SK-N-SH (cell line): ENCODE data around the gene JPH3. TPM values are rescaled to one million over a fixed set of nuclear protein-coding genes. Genes with fewer than 3 reads are reported as not detected.

Experiments used
- CTCF ChIA-PET: fragments of 300-600, 350-600 bp; formaldehyde crosslinking; extraction: SDS; loops from one replicate; lab custom pipeline; 2021; lab: Yijun Ruan, JAX
- POLR2A ChIA-PET: fragments of 350-600 bp; sonication (Branson Sonifier 250); formaldehyde crosslinking; extraction: SDS; loops from one replicate; lab custom pipeline; 2020; ENCODE audit warnings: antibody characterized with exemption, inconsistent platforms; lab: Yijun Ruan, JAX
- DNase-seq: peaks from one replicate; pipeline ENCODE4 v3.0.0; 2012
- H2AFZ ChIP-seq: fragments of 200-600 bp; sonication (generic); 2 replicates; pipeline ENCODE4 v1.8.1; 2016; ENCODE audit warnings: antibody characterized with exemption, mild to moderate bottlenecking, low read depth
- H3F3A ChIP-seq: fragments of 200-600 bp; sonication (generic); replicated peaks from 2 replicates; pipeline ENCODE3; 2016; ENCODE audit warnings: antibody characterized with exemption, mild to moderate bottlenecking; ENCODE audit not compliant: insufficient read depth
- H3K27ac ChIP-seq, 2 experiments: fragments of 200-500 bp in 1 of 2; fragments of 200-600 bp in 1 of 2; sonication (Bioruptor generic) in 1 of 2; sonication (generic), shearing (Covaris generic) in 1 of 2; 2 replicates each; pipeline versions ENCODE4 v1.5.1 to v1.6.1; 2014 to 2016; ENCODE audit warnings: low read depth in 2 of 2, inconsistent platforms in 1 of 2, low read length in 1 of 2, mild to moderate bottlenecking in 1 of 2, mixed read lengths in 1 of 2
- H3K27me3 ChIP-seq: fragments of 200-600 bp; sonication (generic), shearing (Covaris generic); 2 replicates; pipeline ENCODE4 v1.6.1; 2016; ENCODE audit warnings: mixed run types; ENCODE audit not compliant: insufficient read depth
- H3K36me3 ChIP-seq, 2 experiments: fragments of 200-500 bp in 1 of 2; fragments of 200-600 bp in 1 of 2; sonication (Bioruptor generic) in 1 of 2; sonication (generic) in 1 of 2; replicated peaks in 1 of 2; 2 replicates each; pipeline versions ENCODE3 to v1.5.1; 2014 to 2016; ENCODE audit warnings: low read length in 1 of 2, mild to moderate bottlenecking in 1 of 2; ENCODE audit not compliant: insufficient read depth in 2 of 2, control insufficient read depth in 1 of 2
- H3K4me1 ChIP-seq, 2 experiments: fragments of 200-500 bp in 1 of 2; fragments of 200-600 bp in 1 of 2; sonication (Bioruptor generic) in 1 of 2; sonication (generic), shearing (Covaris generic) in 1 of 2; 2 replicates each; pipeline versions ENCODE4 v1.5.1 to v1.6.1; 2014 to 2016; ENCODE audit warnings: low read depth in 1 of 2, low read length in 1 of 2, mixed run types in 1 of 2; ENCODE audit not compliant: insufficient read depth in 2 of 2, control insufficient read depth in 1 of 2
- H3K4me2 ChIP-seq: fragments of 200-600 bp; sonication (generic), shearing (Covaris generic); 2 replicates; pipeline ENCODE4 v1.6.1; 2017; ENCODE audit warnings: mixed run types
- H3K4me3 ChIP-seq, 2 experiments: fragments of 200-500 bp in 1 of 2; fragments of 200-600 bp in 1 of 2; sonication (Bioruptor generic) in 1 of 2; sonication (generic), shearing (Covaris generic) in 1 of 2; 2 replicates each; pipeline versions ENCODE4 v1.5.1 to v1.8.1; 2014 to 2016; ENCODE audit warnings: low read depth in 2 of 2, inconsistent platforms in 1 of 2, low read length in 1 of 2, mild to moderate bottlenecking in 1 of 2, mixed read lengths in 1 of 2, moderate library complexity in 1 of 2
- H3K79me2 ChIP-seq: fragments of 200-600 bp; sonication (generic); 2 replicates; pipeline ENCODE4 v1.8.1; 2017; ENCODE audit warnings: mild to moderate bottlenecking; ENCODE audit not compliant: insufficient read depth
- H3K9ac ChIP-seq: fragments of 200-600 bp; sonication (generic); 2 replicates; pipeline ENCODE4 v1.6.1; 2017; ENCODE audit warnings: mixed run types
- H3K9me2 ChIP-seq: fragments of 200-600 bp; sonication (generic); 2 replicates; pipeline ENCODE4 v1.6.1; 2017; ENCODE audit warnings: mixed run types
- H3K9me3 ChIP-seq: fragments of 200-600 bp; sonication (generic); 2 replicates; pipeline ENCODE4 v1.6.1; 2017; ENCODE audit warnings: mixed run types, mild to moderate bottlenecking, moderate library complexity
- H4K20me1 ChIP-seq: fragments of 200-600 bp; sonication (generic); 2 replicates; pipeline ENCODE4 v1.6.1; 2017; ENCODE audit warnings: mild to moderate bottlenecking, mixed run types; ENCODE audit not compliant: insufficient read depth
- CHD2 ChIP-seq: fragments of 150-350 bp; IDR thresholded peaks from 2 replicates; pipeline ENCODE4 v1.6.1; 2018; ENCODE audit warnings: low read length; ENCODE audit not compliant: partially characterized antibody
- ELF1 ChIP-seq: IDR thresholded peaks from 2 replicates; pipeline ENCODE4 v1.4.0; 2012
- EP300 ChIP-seq, 2 experiments: IDR thresholded peaks; 2 replicates each; pipeline versions ENCODE4 v1.4.0 to v1.6.1; 2012; ENCODE audit warnings: borderline replicate concordance in 1 of 2, low read depth in 1 of 2, low read length in 1 of 2
- FOSL2 ChIP-seq: IDR thresholded peaks from 2 replicates; pipeline ENCODE4 v1.4.0; 2012; ENCODE audit warnings: low read depth, mild to moderate bottlenecking, moderate library complexity, borderline replicate concordance
- FOXM1 ChIP-seq: IDR thresholded peaks from 2 replicates; pipeline ENCODE4 v1.4.0; 2012; ENCODE audit warnings: low read depth, mild to moderate bottlenecking
- GATA2 ChIP-seq: sonication (generic); formaldehyde crosslinking; IDR thresholded peaks from 2 replicates; pipeline ENCODE4 v1.5.0; 2020; ENCODE audit warnings: mild to moderate bottlenecking, missing genetic modification reagents
- JUND ChIP-seq: IDR thresholded peaks from 2 replicates; pipeline ENCODE4 v1.4.0; 2012
- MEF2A ChIP-seq: IDR thresholded peaks from 2 replicates; pipeline ENCODE4 v1.4.0; 2012; ENCODE audit warnings: low read depth, borderline replicate concordance
- NFIC ChIP-seq: IDR thresholded peaks from 2 replicates; pipeline ENCODE4 v1.4.0; 2012; ENCODE audit warnings: borderline replicate concordance
- RFX5 ChIP-seq: IDR thresholded peaks from 2 replicates; pipeline ENCODE4 v1.6.1; 2012; ENCODE audit warnings: mild to moderate bottlenecking, improper control_type of control experiment, low read length
- SMC3 ChIP-seq: IDR thresholded peaks from 2 replicates; pipeline ENCODE4 v1.6.1; 2012; ENCODE audit warnings: low read depth, low read length, improper control_type of control experiment
- TAF1 ChIP-seq: IDR thresholded peaks from 2 replicates; pipeline ENCODE4 v1.6.1; 2012; ENCODE audit warnings: low read depth, mild to moderate bottlenecking, low read length, moderate library complexity, borderline replicate concordance
- YY1 ChIP-seq: IDR thresholded peaks from 2 replicates; pipeline ENCODE4 v1.4.0; 2012; ENCODE audit warnings: low read depth, mild to moderate bottlenecking
- WGBS: methylation state at CpG from one replicate; pipeline ENCODE4 v1.1.6; 2017; ENCODE audit warnings: low lambda C conversion rate; 5-methylcytosine and 5-hydroxymethylcytosine counted together
- polyA plus RNA-seq, 3 experiments: library from polyadenylated mRNA; depleted of rRNA; stranded (reverse); fragments of >200 nt; gene quantifications; 2 replicates each; pipeline ENCODE4 v1.2.3, GENCODE V29; 2012
- TF ChIP-seq, protein P1 (sequence below): fragments of 150-350 bp; IDR thresholded peaks from 2 replicates; pipeline ENCODE4 v1.6.1; 2017; ENCODE audit warnings: antibody characterized with exemption, low read length, low read depth, borderline replicate concordance
- TF ChIP-seq, protein P2 (sequence below): fragments of 150-350 bp; IDR thresholded peaks from 2 replicates; pipeline ENCODE4 v1.6.1; 2016; ENCODE audit warnings: mild to moderate bottlenecking, low read depth, low read length
- TF ChIP-seq, protein P3 (sequence below): IDR thresholded peaks from 2 replicates; pipeline ENCODE4 v1.4.0; 2012; ENCODE audit warnings: low read depth, borderline replicate concordance
- TF ChIP-seq, protein P4 (sequence below): IDR thresholded peaks from 2 replicates; pipeline ENCODE4 v1.4.0; 2012; ENCODE audit warnings: low read depth

The JPH3 gene
- polyA plus RNA-seq, 1 of the 3 experiments (the other 2 are of a cell fraction) = 0.25 TPM

DNA sequence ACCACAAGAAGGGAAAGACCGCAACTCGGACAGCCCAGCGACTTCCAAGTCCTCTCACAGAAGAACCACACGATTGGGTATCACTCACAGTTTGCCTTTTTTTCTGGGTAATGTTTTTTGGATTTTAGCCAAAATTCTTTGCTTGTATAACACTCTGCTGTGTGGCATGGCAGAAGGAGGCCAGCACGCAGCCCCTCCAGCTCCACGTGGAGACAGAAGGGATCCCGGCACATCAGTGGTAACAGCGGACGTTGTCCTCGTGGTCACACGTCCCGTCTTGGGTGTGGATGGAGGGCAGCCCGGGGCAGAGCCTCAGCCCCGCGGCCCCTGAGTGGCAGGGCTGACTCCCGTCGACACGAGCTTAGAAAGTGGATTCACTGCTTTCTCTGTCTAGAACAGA is 94.4 kb downstream of the JPH3 start:
- 92% methylated on average over 12 of the region's 18 CpGs for WGBS
- TF ChIP-seq, protein P1, sequence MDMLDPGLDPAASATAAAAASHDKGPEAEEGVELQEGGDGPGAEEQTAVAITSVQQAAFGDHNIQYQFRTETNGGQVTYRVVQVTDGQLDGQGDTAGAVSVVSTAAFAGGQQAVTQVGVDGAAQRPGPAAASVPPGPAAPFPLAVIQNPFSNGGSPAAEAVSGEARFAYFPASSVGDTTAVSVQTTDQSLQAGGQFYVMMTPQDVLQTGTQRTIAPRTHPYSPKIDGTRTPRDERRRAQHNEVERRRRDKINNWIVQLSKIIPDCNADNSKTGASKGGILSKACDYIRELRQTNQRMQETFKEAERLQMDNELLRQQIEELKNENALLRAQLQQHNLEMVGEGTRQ = no peak
- TF ChIP-seq, protein P2, sequence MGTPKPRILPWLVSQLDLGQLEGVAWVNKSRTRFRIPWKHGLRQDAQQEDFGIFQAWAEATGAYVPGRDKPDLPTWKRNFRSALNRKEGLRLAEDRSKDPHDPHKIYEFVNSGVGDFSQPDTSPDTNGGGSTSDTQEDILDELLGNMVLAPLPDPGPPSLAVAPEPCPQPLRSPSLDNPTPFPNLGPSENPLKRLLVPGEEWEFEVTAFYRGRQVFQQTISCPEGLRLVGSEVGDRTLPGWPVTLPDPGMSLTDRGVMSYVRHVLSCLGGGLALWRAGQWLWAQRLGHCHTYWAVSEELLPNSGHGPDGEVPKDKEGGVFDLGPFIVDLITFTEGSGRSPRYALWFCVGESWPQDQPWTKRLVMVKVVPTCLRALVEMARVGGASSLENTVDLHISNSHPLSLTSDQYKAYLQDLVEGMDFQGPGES = no peak
- TF ChIP-seq EP300 (IDR thresholded peaks at IDR 0.05; ENCODE audit: borderline replicate concordance in 1 of 2, low read depth in 1 of 2, low read length in 1 of 2) (no peak), YY1 (no peak), RFX5 (no peak), SMC3 (no peak), FOXM1 (no peak), MEF2A (no peak)
- TF ChIP-seq, protein P3, sequence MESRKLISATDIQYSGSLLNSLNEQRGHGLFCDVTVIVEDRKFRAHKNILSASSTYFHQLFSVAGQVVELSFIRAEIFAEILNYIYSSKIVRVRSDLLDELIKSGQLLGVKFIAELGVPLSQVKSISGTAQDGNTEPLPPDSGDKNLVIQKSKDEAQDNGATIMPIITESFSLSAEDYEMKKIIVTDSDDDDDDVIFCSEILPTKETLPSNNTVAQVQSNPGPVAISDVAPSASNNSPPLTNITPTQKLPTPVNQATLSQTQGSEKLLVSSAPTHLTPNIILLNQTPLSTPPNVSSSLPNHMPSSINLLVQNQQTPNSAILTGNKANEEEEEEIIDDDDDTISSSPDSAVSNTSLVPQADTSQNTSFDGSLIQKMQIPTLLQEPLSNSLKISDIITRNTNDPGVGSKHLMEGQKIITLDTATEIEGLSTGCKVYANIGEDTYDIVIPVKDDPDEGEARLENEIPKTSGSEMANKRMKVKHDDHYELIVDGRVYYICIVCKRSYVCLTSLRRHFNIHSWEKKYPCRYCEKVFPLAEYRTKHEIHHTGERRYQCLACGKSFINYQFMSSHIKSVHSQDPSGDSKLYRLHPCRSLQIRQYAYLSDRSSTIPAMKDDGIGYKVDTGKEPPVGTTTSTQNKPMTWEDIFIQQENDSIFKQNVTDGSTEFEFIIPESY = no peak
- TF ChIP-seq, protein P4, sequence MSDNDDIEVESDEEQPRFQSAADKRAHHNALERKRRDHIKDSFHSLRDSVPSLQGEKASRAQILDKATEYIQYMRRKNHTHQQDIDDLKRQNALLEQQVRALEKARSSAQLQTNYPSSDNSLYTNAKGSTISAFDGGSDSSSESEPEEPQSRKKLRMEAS = no peak
- POLR2A ChIA-PET = no interaction called here

DNA sequence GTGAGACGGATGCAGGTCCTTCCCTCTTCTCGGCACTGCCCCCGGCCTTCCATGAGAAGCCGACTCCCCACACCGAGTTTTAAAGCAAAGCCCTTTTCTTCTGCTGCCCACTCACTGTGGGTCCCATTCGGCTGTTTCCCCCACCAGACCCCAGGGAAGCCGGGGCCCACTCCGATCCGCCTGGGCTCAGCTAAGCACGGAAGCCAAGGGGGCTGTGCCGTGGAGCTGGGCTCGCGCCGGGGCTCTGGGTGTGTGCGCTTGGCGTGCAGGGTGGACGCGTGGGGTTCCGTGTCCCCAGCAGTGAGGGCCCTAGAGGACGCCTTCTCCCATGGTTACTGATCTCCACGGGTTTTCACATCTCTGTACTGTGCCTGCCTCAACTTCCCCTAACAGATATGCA is 94.9 kb downstream of the JPH3 start:
- H3K4me1 ChIP-seq = no peaks in the 10 kb centered on the region
- H3K79me2 ChIP-seq = no peaks in the 10 kb centered on the region
- H3F3A ChIP-seq = no peaks in the 10 kb centered on the region
- H3K9me2 ChIP-seq = no peaks in the 10 kb centered on the region
- H2AFZ ChIP-seq = no peak overlapping the region
- POLR2A ChIA-PET = no interaction called here
- no peaks in the 10 kb centered on the region for H3K27me3 ChIP-seq
- 96% methylated on average over 16 of the region's 21 CpGs for WGBS
- H3K36me3 ChIP-seq = peaks cover 0 to 52% of the 10 kb centered on the region in 2 experiments
- H3K9ac ChIP-seq = no peak overlapping the region
- no peak overlapping the region for H3K4me2 ChIP-seq
- H3K9me3 ChIP-seq = no peaks in the 10 kb centered on the region
- no peak for DNase-seq
- H3K4me3 ChIP-seq = no peak overlapping the region
- H4K20me1 ChIP-seq = no peaks in the 10 kb centered on the region
- CTCF ChIA-PET = interaction anchor here (1.5 kb wide), 1 partner anchor 61 kb away, joined by 4 read pairs; no protein-coding TSS in a partner anchor
- H3K27ac ChIP-seq = no peak overlapping the region; a peak in 1 of 4 replicates
- no peak for TF ChIP-seq CHD2
- TF ChIP-seq, protein P2 = no peak
- TF ChIP-seq NFIC = no peak
- TF ChIP-seq ELF1 = no peak
- no peak for TF ChIP-seq MEF2A
- TF ChIP-seq JUND = no peak
- no peak for TF ChIP-seq FOSL2
- TF ChIP-seq, protein P3 = no peak
- TF ChIP-seq EP300 (IDR thresholded peaks at IDR 0.05; ENCODE audit: borderline replicate concordance in 1 of 2, low read depth in 1 of 2, low read length in 1 of 2) = no peak
- no peak for TF ChIP-seq TAF1
- TF ChIP-seq GATA2 (CRISPR knock-in tag) = no peak
- TF ChIP-seq, protein P1 = no peak

More for the DNA sequence above, 94.4 kb downstream of the JPH3 start:
- Histone ChIP-seq H3K9me3 (no peaks in the 10 kb centered on the region), H3K9me2 (no peaks in the 10 kb centered on the region), H3K4me2 (no peak overlapping the region), H3K36me3 (peaks cover 0 to 47% of the 10 kb centered on the region in 2 experiments), H2AFZ (no peak overlapping the region), H4K20me1 (no peaks in the 10 kb centered on the region), H3F3A (no peaks in the 10 kb centered on the region), H3K27ac (no peak overlapping the region), H3K79me2 (no peaks in the 10 kb centered on the region), H3K27me3 (no peaks in the 10 kb centered on the region), H3K4me3 (no peak overlapping the region), H3K4me1 (no peaks in the 10 kb centered on the region), H3K9ac (no peak overlapping the region)
- no peak for DNase-seq
- CTCF ChIA-PET = interaction anchor here (1.5 kb wide), 1 partner anchor 61 kb away, joined by 4 read pairs; no protein-coding TSS in a partner anchor
